ENCODE data around the gene CYP3A7. TPM values are rescaled to one million over a fixed set of nuclear protein-coding genes. Genes with fewer than 3 reads are reported as not detected.

The CYP3A7 gene
- total and polyA plus RNA-seq, 2 of the 13 experiments (the other 11 are each of a cell fraction or from before 2014, with no cell fraction given): 5.8 to 6.4 TPM

GRCh38 chr7:99677648-99678045 lies 57.3 kb downstream of the CYP3A7 start (continued):
- TF ChIP-seq CBX2 (IDR thresholded peaks at IDR 0.05; ENCODE audit: low read depth, low read length) (no peak), CBX2 (CRISPR knock-in tag; IDR thresholded peaks at IDR 0.05; ENCODE audit: low read depth) (no peak), ZFP36L2 (CRISPR knock-in tag; IDR thresholded peaks at IDR 0.05) (no peak), BORCS8-MEF2B (CRISPR knock-in tag; IDR thresholded peaks at IDR 0.05) (peak; percentile 69), PAWR (CRISPR knock-in tag; IDR thresholded peaks at IDR 0.05; ENCODE audit: borderline replicate concordance) (no peak), ZBTB3 (CRISPR knock-in tag; IDR thresholded peaks at IDR 0.05; ENCODE audit: borderline replicate concordance, low read depth) (no peak), ISL2 (CRISPR knock-in tag; IDR thresholded peaks at IDR 0.05) (peak; percentile 88), RXRB (CRISPR knock-in tag; IDR thresholded peaks at IDR 0.05; ENCODE audit: borderline replicate concordance) (peak; percentile 98), SAP130 (CRISPR knock-in tag; IDR thresholded peaks at IDR 0.05; ENCODE audit: low read depth) (peak; percentile 67), MAF1 (CRISPR knock-in tag; IDR thresholded peaks at IDR 0.05; ENCODE audit: borderline replicate concordance) (no peak), BRD4 (CRISPR knock-in tag; IDR thresholded peaks at IDR 0.05) (no peak), ZNF709 (CRISPR knock-in tag; IDR thresholded peaks at IDR 0.05) (peak; percentile 69; the same call in 1 of the 2 replicates), ZNF512B (CRISPR knock-in tag; IDR thresholded peaks at IDR 0.05; ENCODE audit: borderline replicate concordance) (no peak), MEIS2 (CRISPR knock-in tag; IDR thresholded peaks at IDR 0.05) (peak; percentile 97), ZNF138 (CRISPR knock-in tag; IDR thresholded peaks at IDR 0.05; ENCODE audit: low read depth) (no peak), ZNF510 (CRISPR knock-in tag; IDR thresholded peaks at IDR 0.05; ENCODE audit: low read depth) (no peak), ZNF432 (CRISPR knock-in tag; IDR thresholded peaks at IDR 0.05; ENCODE audit: borderline replicate concordance) (no peak), CENPX (CRISPR knock-in tag; IDR thresholded peaks at IDR 0.05) (no peak), KLF11 (CRISPR knock-in tag; IDR thresholded peaks at IDR 0.05) (no peak), ZNF264 (CRISPR knock-in tag; IDR thresholded peaks at IDR 0.05) (peak; percentile 85; the same call in 1 of the 2 replicates), ZNF256 (CRISPR knock-in tag; conservative IDR thresholded peaks at IDR 0.05) (no peak), RNF219 (CRISPR knock-in tag; IDR thresholded peaks at IDR 0.05) (no peak), ATF6 (CRISPR knock-in tag; conservative IDR thresholded peaks at IDR 0.05) (no peak), ZEB1 (IDR thresholded peaks at IDR 0.05; ENCODE audit: insufficient replicate concordance, low read depth) (peak; percentile 51)
